ENCODE results near the gene TBC1D9.
A peak's percentile ranks its signal among the peaks of the same experiment; 100 is the strongest.

The TBC1D9 gene

DNA sequence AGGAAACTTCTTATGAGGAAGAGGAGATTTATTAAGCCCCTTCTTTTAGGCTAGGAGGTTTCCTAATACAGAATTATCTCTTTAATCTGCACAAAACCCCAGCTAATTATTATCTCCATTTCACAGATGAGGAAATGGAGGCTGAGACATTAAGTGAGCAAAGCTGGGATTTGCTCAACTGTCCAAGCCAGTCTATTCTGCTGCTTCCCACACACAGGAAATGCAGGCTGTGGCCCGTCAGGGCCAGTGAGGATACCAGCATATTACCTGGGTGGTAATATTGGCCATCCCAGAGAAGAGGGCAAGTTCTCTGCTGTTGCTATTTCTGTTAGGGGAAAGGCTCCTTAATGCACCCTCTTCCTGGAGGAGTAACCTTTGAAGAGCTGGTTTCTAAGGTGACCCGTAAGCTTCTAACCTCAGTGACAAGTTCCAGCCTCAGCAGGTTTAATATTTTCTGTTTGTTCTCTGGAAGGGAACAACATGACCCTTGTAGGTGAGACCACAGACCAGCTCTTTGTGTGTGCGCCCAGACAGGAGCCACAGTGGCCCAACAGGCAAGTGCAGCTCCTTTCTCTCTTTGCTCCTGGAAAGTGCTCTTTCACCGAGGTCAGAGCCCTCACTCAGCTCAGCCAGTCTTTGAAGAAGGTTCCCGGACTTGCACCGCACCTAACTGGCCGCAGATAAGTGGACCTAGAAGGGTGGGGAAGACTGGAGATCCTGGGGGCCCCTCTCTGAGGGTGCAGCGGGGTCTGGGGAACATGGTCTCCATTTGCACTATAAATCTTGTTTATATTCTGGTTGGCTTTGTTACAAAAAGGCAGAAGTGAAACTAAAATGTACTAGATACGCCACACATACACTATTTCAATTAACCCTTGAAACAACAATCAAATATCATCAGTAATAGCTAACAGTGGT lies 35.5 kb downstream of the TBC1D9 start:
- no peak for DNase-seq (ENCODE audit: low read depth)

DNA sequence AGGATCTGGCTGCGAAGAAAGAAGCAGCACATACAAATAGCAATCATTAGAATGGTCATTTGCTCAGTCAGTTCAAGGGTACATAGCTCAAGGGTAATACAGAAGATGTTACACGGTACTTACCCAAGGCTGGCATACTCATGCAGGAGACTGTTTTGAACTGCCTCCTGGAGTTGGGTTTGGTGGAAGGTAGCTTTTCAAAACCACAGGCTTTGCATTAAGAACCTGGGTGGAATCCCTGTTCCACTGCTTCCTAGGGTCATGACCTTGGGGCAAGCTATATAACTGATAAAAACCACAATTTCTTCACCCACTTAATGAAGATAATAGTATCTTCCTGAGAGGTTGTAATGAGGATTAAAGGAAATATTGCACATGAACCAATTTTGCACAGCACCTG lies 36.5 kb downstream of the TBC1D9 start:
- no peak for DNase-seq (ENCODE audit: low read depth)

DNA sequence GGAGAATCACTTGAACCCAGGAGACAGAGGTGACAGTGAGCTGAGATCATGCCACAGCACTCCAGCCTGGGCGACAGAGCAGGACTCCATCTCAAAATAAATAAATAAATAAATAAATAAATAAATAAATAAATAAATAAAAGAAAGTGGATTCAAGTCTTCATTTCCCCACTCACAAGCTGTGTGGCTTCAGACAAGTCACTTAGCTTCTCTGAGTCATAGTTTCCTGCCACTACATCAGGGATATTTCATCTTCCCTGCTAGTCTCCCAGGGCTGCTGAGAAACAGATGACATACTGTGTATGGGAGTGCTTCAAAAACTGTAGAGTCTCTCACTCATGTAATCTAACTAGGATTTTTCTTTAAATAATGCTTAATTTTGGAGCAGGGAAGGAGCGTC lies 37.2 kb downstream of the TBC1D9 start:
- DNase-seq (ENCODE audit: low read depth) = no peak

DNA sequence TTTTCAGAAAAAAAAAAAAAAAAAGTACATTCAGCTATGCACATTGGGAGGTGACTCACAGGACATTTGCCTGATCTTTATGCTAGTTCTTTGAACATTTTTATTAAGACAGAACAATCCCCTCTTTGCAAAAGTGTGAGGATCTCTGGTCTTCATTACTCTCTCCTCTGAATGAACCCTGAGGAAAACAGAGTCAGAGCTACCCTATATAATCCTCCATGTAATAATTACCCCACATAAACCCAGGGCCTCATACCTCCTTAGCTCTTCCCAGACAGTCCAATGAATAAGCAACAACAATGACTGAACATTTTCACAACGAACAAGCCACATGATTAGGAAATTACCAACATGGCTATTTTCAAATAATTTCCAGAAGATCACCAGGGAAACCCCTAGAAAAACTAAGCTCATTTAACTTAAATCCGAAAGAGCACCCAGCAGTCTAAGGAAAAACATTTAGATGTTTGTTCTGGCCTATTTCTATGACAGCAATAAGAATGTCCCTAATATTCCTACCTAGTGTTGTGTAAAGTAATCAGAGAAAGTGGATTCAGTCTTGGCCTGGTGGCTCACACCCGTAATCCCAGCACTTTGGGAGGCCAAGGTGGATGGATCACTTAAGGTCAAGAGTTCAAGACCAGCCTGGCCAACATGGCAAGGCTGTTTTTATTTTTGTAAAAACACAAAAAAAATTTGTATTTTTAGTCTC lies 37.8 kb downstream of the TBC1D9 start:
- DNase-seq (ENCODE audit: low read depth) = no peak

DNA sequence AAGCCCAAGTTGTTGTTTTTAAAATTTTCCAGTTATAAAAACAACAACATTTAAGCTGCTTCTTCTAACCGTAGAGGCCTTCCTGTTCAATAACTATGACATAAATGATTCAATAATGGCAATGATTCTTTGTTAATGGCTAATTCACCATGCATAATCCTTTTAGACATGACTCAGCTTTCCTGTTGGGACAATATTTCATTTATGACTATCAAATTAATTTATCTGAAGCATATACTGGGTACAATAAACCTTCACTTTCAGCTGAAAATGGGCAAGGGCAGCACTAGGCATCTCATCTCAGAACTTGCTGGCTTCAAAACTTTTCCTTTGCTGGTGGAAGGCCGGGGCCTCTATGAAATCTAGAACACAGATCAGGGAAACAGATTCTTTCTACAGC lies 38.9 kb downstream of the TBC1D9 start:
- no peak for DNase-seq (ENCODE audit: low read depth)

DNA sequence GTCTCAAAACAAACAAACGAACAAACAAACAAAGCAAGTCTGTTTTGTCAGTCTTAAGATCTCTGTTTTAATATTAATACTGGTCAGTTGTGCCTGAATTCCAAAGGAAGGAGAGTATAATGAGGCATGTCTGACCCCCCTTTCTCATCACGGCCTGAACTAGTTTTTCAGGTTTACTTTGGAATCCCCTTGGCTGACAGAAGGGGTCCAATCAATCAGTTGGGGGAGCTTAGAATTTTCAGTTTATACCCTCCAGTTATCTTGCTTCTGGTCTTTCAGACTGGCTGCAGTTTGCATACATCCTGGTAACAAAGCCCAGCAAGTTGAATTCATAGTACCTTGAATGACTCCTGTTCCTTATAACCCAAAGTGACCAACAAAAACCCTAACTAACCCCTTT lies 41.1 kb downstream of the TBC1D9 start:
- DNase-seq (ENCODE audit: low read depth) = no peak

DNA sequence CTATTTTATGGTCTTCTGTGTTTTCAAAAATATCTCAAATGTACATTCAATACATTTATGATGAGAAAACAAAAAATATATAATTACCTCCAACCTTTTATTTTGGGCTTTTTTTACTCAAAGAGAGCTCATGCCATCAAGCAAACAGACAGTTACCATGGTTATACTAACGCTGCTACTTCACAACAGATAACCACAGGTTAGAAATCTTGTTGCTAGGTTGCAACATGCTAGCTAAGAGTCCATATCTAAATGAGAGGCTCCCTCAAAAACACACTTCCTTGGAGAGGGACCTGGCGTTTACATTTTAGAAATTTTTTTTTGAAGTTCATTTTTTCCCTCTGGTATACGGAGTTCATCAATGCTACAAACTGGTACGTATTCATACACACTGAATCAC lies 44.3 kb downstream of the TBC1D9 start:
- no peak for DNase-seq (ENCODE audit: low read depth)

DNA sequence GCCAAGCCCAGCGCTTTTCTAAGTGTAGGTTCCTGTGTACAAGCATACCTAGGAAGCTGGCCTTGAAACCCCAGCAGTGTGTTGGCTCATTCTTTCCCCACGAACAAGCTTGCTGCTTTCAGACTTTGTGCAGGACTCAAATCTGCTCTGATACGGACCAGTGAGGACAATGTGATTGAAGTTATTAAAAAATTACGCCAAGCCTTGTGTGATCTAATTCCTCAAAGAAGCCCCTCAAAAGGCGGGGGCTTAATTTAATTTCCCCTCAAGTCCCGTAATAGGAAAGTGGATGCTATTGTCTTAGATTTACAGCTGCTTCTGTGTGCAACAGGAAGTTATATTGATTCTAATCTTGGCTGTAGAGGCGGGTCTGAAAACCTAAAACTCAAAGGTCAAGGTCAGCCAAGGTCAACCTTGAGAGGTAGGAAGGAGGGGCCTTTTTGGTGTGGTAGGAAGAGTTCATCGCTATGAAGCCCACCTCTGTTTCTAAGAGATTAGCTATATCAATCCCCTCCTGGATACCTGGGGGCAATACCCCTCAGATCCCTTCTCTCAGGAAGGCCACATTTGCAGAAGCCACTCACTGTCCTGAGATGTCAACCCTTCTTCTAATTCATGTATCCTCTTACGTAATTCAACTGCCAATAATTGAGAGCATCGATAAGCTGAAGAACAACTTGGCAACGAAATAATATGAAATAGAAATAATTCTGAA lies 45.1 kb downstream of the TBC1D9 start:
- DNase-seq (ENCODE audit: low read depth) = no peak

DNA sequence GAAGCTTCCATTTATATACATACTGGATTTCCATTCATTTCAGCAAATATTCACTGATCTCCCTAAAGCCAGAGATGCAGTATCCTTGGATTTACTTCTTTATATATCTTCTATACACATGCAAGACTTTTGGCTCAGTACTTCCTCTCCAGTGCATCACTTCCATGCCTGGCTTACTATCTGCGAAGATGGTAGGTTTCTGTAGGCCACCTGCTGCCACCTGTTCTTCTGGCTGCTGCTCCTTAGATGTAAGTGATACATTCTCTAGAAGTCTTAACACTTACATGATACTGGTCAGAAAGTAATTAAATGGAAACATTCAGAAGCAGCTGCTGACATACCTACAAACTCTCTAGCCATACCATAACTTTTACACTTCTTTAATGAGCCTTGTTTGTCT lies 48.9 kb downstream of the TBC1D9 start:
- no peak for DNase-seq (ENCODE audit: low read depth)

DNA sequence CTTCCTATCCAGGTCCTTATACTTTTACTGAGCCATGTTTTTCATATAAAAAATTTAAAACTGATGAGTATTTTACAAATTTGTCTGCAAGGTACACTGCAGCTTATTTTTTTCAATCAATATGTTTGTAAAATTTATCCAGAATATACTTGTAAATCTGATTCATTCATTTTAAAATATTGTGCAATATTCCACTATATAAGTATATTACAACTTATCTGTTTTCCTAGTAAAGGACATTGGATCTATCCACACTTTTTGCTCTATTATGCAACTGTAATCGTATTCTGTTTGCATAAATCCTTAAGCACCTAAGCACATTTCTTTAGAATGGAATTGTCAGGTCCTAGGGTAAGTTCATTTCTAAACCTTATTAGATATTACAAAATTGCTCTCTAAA lies 49.5 kb downstream of the TBC1D9 start:
- DNase-seq (ENCODE audit: low read depth) = no peak

DNA sequence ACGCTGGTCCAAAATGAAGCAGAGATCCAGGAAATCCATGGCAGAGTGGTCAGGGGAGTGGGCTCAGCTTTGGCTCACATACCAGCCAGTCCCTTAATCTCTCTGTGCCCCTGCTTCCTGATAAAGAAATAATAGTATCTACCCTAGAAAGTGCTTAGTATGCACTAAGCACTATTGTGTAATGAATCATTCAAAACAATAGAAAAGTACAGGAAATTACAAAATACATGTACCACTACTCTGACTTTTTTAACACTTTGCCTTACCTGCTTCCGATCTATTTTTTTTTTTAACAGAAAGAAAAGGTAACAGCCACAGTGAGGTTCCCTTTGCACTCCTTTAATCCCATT lies 49.9 kb downstream of the TBC1D9 start:
- no peak for DNase-seq (ENCODE audit: low read depth)

DNA sequence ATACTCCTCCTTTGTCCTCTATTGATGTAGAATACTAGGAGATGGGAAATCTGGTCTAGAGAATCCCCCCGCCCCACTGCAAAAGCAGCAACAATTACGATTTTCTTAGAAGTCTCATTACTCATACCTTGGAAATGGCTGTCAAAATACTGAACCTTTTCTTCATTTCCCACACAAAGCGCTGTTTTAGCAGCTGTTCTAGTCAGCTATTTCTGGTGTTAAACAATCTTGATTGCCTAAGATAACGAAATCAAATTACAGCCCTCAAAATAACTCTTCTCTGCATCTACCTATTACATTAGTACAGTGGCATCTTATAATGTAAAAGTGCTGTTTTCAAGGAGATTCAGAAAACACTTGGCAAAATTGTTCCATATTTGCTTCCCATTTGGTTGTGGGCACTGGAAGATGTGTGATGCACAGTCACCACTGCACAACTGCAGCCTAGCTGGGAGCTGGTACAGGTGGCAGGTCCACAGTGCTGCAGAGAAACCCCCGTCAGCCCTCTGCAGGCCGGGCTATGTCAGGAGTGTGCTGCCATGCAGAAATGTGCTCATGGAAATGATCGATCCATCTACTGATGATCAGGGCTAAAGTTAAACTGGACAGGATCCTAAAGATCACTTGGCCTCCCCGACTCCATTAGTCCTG lies 50.4 kb downstream of the TBC1D9 start:
- no peak for DNase-seq (ENCODE audit: low read depth)

DNA sequence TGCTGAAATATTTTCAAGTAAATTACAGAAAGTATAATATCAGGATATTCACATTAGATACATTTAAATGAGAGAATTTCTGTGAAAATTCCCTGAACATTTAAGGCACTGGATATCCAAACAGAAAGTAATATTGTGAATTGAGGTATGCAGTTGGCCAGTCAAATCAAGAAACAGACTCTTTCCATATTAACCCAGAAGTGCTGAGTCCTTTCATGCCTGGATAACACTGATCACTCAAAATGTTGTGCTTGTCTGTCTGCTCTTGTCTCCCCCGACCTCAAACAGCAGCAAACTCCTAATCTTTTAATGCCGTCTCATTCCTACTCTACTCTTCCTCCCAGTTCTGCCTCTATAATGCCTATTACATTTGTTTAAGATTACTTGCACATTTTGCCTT lies 51.2 kb downstream of the TBC1D9 start:
- no peak for DNase-seq (ENCODE audit: low read depth)

DNA sequence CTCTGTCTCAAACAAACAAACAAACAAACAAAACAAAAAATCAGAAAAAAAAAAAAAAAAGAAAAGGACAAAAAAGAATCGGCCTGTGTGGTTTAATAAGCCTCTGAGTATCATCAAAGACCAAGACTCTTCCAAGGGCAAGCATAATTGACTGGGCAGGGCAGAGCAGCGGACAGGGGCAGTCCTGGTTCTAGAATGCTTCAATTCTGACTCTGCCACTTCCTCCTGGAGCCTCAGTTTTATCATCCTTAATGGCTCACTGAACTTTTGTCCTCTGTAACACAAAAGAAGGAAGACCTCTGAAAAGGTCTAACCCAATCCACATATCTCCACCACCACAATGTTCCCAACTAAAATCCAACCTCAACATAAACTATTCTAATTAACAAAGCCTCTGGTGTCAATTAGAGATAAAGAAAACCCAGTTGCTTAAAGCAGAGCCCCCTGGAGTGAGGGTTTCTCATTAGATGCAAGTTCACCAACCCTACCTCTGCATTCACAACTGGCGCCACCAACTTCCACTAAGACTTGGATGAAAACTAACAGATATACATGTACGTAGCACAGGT lies 51.7 kb downstream of the TBC1D9 start:
- DNase-seq (ENCODE audit: low read depth) = no peak

DNA sequence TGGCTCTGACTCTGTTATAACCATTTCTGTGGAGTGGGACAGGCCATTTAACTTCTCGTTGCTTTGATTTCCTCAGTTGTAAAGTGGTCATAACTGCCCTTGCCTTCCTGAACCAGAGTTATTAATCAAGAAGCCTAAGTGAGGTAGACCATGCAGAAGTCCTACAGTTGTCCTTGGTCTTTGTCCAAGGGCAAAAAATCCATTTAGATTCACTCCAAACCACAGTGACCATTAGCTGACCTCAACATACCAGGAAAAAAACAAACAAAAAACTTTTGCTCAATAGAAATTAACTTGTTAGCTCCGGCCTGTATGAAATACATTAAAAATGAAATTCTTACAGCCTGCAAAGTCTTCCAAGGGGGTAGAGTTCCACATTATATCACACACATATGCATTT lies 52.7 kb downstream of the TBC1D9 start:
- no peak for DNase-seq (ENCODE audit: low read depth)

DNA sequence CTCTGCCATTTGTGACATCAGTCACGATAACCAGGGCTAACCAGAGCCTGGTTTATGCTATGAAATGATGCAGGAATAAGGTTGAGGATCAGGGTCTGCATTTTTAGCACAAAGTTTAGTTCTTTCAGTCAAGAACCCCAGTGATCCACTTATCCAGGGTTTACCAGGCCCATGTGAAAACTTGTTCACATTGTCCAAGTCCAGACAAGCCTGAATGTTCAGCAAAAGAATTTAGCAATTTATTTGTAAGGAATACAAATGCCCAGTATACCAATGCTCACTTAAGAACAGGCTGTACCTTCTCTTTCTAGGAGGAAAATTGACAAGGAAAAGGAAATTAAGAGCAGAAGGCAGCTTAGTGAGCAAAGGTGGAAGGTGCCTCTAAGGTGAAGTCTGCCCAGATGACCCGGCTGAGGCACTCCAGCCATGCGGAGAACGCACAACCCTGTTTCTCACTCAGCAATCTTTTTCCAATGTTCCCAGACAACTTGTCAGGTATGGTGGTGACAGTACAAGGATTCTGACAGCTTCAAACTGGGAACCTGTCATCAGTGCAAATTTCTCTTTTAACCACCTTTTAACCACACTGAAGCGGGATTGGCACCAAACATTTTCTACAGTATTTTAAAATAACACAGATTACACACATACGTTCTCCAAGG lies 54.0 kb downstream of the TBC1D9 start:
- DNase-seq (ENCODE audit: low read depth) = no peak

DNA sequence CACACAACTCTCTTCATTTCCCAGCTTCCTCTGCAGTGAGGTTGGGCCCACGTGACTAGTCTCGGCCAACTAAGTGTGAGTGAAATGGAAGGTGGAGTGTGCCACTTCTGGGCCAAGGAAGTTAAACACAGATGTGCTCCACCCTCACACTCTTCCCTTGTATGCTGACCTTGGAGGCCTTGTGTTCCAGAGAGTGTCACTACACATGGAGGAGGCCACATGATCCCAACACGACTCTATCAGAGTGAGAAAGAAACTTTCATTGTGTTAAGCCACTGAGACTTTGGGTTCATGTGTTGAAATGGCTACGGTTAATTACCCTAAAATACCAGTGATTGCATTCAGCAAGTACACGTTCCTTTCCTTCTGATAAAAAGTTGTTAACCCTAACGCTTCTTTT lies 55.1 kb downstream of the TBC1D9 start:
- DNase-seq (ENCODE audit: low read depth) = no peak

DNA sequence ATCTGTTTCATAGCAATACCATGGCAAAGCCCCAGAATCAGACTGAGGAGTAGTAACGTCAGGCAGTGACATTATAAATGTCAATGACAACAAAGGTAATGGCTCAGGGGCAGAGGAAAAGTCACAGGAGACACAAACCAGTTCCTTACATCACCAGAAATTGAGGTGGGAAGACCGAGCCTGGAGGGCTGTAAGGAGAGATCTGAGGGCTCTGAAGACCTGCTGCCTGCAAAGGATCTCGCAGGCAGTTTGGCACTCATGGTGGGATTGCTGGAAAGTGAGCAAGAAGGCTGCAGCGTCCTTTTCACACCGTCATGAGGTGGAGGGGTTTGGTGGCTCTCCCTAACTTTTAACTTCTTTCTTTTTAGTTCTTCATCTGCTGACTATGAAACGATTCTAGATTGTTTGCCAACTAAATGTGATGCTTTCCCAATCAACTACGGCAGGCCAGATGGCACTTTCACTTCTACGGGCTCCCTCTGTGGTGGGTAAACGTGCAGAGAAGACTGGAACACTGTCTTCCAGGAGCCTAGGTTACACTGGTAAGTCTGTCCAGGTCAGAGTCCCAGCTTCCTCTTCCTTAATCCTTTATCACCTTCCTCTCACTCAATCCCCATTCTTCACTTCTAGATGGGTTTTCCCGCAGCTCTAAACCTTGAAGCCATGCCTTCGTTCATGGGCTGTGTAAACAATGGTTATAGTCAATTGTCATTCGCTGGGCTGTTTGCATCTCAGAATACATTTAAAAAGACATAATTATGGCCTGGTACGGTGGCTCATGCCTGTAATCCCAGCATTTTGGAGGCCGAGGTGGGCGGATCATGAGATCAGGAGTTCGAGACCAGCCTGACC lies 58.2 kb downstream of the TBC1D9 start:
- DNase-seq (ENCODE audit: low read depth) = no peak

DNA sequence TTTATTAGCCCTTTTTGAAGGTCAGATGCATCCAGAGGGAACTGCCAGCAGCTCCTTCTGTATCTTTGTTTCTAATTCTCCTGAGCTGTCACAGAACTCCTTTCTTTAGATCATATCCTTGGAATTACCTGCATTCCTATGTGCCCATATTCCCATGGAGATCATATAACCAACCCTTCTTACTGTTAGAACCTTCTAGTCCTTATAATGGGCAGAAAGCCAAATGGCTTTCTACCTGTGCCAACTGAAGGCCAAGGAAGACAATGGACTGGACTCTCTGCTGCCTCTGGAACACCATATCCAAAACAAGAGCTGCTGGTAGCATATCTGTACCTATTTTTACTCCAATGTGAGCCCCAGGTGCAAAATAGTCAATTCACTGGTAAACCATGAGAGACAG lies 60.7 kb downstream of the TBC1D9 start:
- no peak for DNase-seq (ENCODE audit: low read depth)

DNA sequence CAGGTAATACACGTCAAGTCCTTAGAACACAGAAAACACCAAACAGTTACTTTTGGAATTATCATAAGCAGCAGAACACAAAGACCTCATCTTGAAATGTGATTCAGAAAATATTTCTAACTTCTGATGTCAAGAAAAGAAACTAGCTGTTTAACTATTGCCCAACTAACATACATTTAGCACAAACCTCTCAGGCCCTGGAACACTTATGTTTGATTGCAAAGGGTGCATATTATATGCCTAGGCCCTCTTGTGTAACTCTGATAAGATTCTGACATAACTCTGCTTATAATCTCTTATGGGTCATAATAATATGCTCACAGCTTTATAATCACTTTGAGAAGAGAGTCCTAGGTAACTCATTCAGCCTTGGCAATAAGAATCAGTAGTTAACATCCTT lies 62.6 kb downstream of the TBC1D9 start:
- DNase-seq (ENCODE audit: low read depth) = no peak

DNA sequence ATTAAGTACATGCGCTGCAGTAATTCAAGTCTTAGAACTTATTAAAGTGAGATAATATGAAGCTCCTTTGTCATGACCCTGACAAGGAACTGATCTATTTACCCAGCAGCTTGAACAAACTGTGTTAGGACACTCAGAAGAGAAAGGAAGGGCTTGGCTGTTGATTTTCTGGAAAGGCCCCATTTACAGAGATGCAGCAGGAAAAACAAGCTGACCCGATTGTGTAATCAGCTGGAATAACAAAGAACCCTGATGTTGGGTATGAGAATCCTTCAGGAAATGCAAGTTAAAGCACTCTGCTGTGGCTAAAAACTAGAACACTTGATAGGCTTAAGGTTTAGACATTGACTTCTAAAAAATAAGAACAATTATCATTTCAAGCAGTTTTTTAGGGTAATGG lies 64.8 kb downstream of the TBC1D9 start:
- DNase-seq (ENCODE audit: low read depth) = peak; percentile 10
